Epithelial cell of proximal tubule (primary cell): Measurements from ENCODE around the gene UROC1. TPM values are rescaled to one million over a fixed set of nuclear protein-coding genes. Genes with fewer than 3 reads are reported as not detected.

ENCODE experiments used
- DNase-seq: peaks from one replicate; pipeline ENCODE4 v3.0.0-alpha.2; 2011; ENCODE audit warnings: low read depth
- H3K4me3 ChIP-seq: 2 replicates; pipeline ENCODE4 v1.5.1; 2011; ENCODE audit warnings: low read depth, mild to moderate bottlenecking, low read length
- total RNA-seq: library from RNA; depleted of rRNA; stranded (reverse); fragments of >200 nt; gene quantifications from 2 replicates; pipeline ENCODE4 v1.2.3, GENCODE V29; 2015
- TF ChIP-seq, protein P1 (sequence below): conservative IDR thresholded peaks from 2 replicates; pipeline ENCODE4 v1.5.1; 2012; ENCODE audit warnings: low read depth, mild to moderate bottlenecking, low read length

Gene UROC1
- total RNA-seq, 1 donor from 2014 or later: not detected

DNA sequence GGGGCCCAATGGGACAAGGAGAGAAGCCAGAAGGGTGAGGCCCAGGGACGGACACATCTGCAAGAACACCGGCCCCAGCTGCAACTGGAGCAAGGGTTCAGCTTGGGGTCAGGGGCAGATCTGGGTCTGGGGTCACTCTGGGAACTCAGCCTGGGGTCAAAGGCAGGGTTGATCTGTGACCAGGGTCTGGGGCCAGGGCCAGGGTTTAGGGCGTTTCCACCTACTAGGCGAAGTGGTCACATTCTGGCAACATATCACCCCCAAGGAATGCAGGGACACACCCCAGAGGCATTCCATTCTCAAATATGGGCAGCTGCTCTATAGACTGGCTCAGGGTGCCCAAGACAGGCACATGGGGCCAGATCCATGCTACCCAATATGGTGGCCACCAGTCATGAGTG lies 9.0 kb downstream of the UROC1 start:
- TF ChIP-seq, protein P1, sequence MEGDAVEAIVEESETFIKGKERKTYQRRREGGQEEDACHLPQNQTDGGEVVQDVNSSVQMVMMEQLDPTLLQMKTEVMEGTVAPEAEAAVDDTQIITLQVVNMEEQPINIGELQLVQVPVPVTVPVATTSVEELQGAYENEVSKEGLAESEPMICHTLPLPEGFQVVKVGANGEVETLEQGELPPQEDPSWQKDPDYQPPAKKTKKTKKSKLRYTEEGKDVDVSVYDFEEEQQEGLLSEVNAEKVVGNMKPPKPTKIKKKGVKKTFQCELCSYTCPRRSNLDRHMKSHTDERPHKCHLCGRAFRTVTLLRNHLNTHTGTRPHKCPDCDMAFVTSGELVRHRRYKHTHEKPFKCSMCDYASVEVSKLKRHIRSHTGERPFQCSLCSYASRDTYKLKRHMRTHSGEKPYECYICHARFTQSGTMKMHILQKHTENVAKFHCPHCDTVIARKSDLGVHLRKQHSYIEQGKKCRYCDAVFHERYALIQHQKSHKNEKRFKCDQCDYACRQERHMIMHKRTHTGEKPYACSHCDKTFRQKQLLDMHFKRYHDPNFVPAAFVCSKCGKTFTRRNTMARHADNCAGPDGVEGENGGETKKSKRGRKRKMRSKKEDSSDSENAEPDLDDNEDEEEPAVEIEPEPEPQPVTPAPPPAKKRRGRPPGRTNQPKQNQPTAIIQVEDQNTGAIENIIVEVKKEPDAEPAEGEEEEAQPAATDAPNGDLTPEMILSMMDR: no peak
- H3K4me3 ChIP-seq: no peak overlapping the region
- DNase-seq: no peak

GRCh38 chr3:126507886-126508285 lies 9.7 kb downstream of the UROC1 start:
- H3K4me3 ChIP-seq: no peak overlapping the region
- no peak for DNase-seq
- TF ChIP-seq, protein P1: no peak

GRCh38 chr3:126503701-126504100 lies 13.9 kb downstream of the UROC1 start:
- TF ChIP-seq, protein P1: no peak
- no peak for DNase-seq
- H3K4me3 ChIP-seq: no peak overlapping the region

DNA sequence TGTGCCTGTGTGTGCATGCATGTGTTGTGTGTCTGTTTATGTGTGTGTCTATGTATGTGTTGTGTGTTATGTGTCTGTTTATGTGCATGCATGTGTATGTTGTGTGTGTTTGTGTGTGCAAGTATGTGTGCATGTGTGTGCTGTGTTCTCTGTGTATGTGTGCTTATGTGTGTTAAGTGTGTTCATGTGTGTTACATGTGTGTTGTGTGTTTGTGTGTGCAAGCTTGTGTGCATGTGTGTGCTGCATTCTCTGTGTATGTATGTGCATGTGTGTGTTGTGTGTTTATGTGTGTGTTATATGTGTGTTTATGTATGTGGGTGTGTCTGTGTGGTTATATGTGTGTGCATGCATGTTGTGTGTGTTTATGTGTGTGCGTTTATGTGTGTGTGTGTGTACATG lies 14.9 kb downstream of the UROC1 start:
- no peak overlapping the region for H3K4me3 ChIP-seq
- no peak for DNase-seq
- TF ChIP-seq, protein P1: no peak

- no peak for DNase-seq
- no peak overlapping the region for H3K4me3 ChIP-seq
- TF ChIP-seq, protein P1: no peak
Observed at GRCh38 chr3:126501736-126502135, 15.8 kb downstream of the UROC1 start.

- TF ChIP-seq, protein P1: no peak
- no peak for DNase-seq
- H3K4me3 ChIP-seq: no peak overlapping the region
Observed at GRCh38 chr3:126501054-126501453, 16.5 kb downstream of the UROC1 start.

DNA sequence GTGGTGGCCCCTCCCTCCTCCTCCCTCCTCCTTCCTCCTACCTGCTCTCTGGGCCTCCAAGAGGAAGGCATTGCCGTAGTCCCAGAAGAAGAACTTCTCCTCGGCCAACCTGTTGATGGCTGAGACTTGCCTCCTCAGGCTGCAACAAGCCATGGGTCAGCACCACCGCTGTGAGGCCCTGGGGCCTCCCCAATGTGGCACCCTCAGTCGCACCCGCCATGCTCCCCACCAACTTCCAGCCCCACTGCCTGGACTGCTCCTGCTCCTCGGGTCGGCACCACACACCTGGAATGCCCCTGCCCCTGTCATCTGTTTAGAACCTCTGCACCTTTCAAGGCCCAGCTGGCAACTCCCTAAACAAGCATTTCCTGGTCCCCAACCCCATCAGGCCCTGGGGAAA lies 17.6 kb downstream of the UROC1 start:
- DNase-seq: no peak
- no peak overlapping the region for H3K4me3 ChIP-seq
- TF ChIP-seq, protein P1: no peak
